Spleen (tissue), 11 donors: Measurements from ENCODE around the gene NTSR2. TPM values are rescaled to one million over a fixed set of nuclear protein-coding genes. Genes with fewer than 3 reads are reported as not detected.

Experiments used
- DNase-seq: peaks from one replicate; pipeline ENCODE4 v3.0.0-alpha.2; 2020
- H3K27ac ChIP-seq, 8 donors: fragments of 200-600 bp; sonication (generic) in 7 of 8; 1 replicate in 4 of 8; 2 replicates in 4 of 8; pipeline versions ENCODE4 v1.5.0 to v1.8.0; 2016 to 2021; ENCODE audit warnings: inconsistent platforms in 4 of 8, mild to moderate bottlenecking in 4 of 8, moderate library complexity in 1 of 8
- H3K27me3 ChIP-seq, 7 donors: fragments of 200-600 bp; sonication (generic) in 6 of 7; replicated peaks in 1 of 7; 1 replicate in 4 of 7; 2 replicates in 3 of 7; pipeline versions ENCODE4 v1.5.0 to v1.8.0; 2016 to 2021; ENCODE audit warnings: inconsistent platforms in 3 of 7, mild to moderate bottlenecking in 1 of 7
- H3K36me3 ChIP-seq, 6 donors: fragments of 200-600 bp; sonication (generic) in 5 of 6; 1 replicate in 4 of 6; 2 replicates in 2 of 6; pipeline versions ENCODE4 v1.5.0 to v1.8.0; 2016 to 2021; ENCODE audit warnings: inconsistent platforms in 2 of 6
- H3K4me1 ChIP-seq, 6 donors: fragments of 200-600 bp; sonication (generic) in 5 of 6; 1 replicate in 3 of 6; 2 replicates in 3 of 6; pipeline versions ENCODE4 v1.5.0 to v1.8.0; 2016 to 2021; ENCODE audit warnings: inconsistent platforms in 3 of 6
- H3K4me3 ChIP-seq, 8 donors: fragments of 200-600 bp; sonication (generic) in 7 of 8; 1 replicate in 4 of 8; 2 replicates in 4 of 8; pipeline versions ENCODE4 v1.5.0 to v1.8.0; 2016 to 2021; ENCODE audit warnings: inconsistent platforms in 4 of 8, mild to moderate bottlenecking in 4 of 8, moderate library complexity in 2 of 8
- H3K9me3 ChIP-seq, 8 donors: fragments of 200-600 bp; sonication (generic) in 7 of 8; 1 replicate in 4 of 8; 2 replicates in 4 of 8; pipeline versions ENCODE4 v1.5.0 to v1.8.0; 2016 to 2021; ENCODE audit warnings: inconsistent platforms in 4 of 8
- POLR2A ChIP-seq, 3 donors: fragments of 450-650 bp; IDR thresholded peaks; one replicate each; pipeline ENCODE4 v1.5.1; 2017; ENCODE audit warnings: antibody characterized with exemption in 3 of 3, mild to moderate bottlenecking in 1 of 3
- POLR2AphosphoS5 ChIP-seq, 3 donors: sonication (generic); formaldehyde crosslinking; IDR thresholded peaks; one replicate each; pipeline ENCODE4 v1.5.1; 2017; ENCODE audit warnings: antibody characterized with exemption in 3 of 3
- WGBS, 5 donors: extraction: QIAGEN DNeasy Blood & Tissue Kit in 3 of 5; methylation state at CpG; one replicate each; pipeline versions ENCODE4 v1.1.5 to v1.1.7; 2013 to 2018; 5-methylcytosine and 5-hydroxymethylcytosine counted together
- intact Hi-C: fragments of 100-400 bp; cut with DNase I; formaldehyde crosslinking; loops from one replicate; pipeline ENCODE4 v1.15.0; 2023; ENCODE audit warnings: low total_unique reads
- polyA plus RNA-seq, 3 donors: library from polyadenylated mRNA; stranded (reverse); fragments of 200-250 nt; gene quantifications; one replicate each; pipeline ENCODE4 v1.2.1, GENCODE V29; 2013
- total RNA-seq, 7 donors: library from RNA; depleted of rRNA in 3 of 7; stranded (reverse); fragments of >200 nt in 3 of 7; fragmentation: NEBNext Ultra II Directional in 4 of 7; extraction: Animal tissue kit (Norgen Biotek cat#: 25700) in 4 of 7; gene quantifications; one replicate each; pipeline versions ENCODE4 v1.1.0 to v1.2.1, GENCODE V29; 2016 to 2021
- TF ChIP-seq, protein P1 (sequence below), 11 experiments: fragments of 200-600 bp in 7 of 11; fragments of 450-650 bp in 4 of 11; sonication (generic) in 4 of 11; IDR thresholded peaks in 8 of 11; conservative IDR thresholded peaks in 3 of 11; 1 replicate in 7 of 11; 2 replicates in 4 of 11; pipeline versions ENCODE4 v1.4.0 to v1.8.0; 2016 to 2021; ENCODE audit warnings: antibody characterized with exemption in 11 of 11, inconsistent platforms in 4 of 11, mild to moderate bottlenecking in 1 of 11
- donor health status: healthy with polysubstance abuse.
- donor health status: DM: no; HTN: no; CAD: no; lungs with moderate emphysema.
- donor health status: DM: no; HTN: no; CAD: no.
- donor health status: Bipolar disorder and iron deficiency.
- donor health status: healthy.
- donor health status: DM: no; HTN: no; CAD: no.
- donor health status: DM: yes; HTN: yes; CAD: no.

Gene NTSR2
- total and polyA plus RNA-seq, 10 donors: not detected

DNA sequence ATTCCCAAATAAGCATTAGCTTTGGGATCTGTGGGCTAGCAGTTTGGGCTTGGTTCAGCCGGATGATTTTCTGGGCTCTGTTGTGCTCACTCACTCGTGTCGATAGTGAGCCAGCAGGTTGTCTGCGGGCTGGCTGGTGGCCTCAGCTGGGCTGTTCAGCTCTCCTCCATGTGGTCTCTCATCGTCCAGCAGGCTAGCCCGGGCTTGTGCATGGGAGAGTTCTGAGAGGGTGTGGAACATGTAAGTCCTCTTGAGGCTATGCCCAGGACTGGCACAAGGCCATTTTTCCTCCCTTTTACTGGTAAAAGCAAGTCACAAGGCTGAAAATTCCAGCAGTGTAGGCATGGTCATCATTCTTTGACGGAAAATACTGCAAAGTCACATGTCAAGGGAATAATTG is 38.5 kb downstream of the NTSR2 start:
- Histone ChIP-seq H3K4me3 (no peak overlapping the region), H3K9me3 (peaks cover 0 to 14% (median 10%) of the 10 kb centered on the region in 8 donors), H3K4me1 (no peaks in the 10 kb centered on the region), H3K36me3 (no peaks in the 10 kb centered on the region), H3K27me3 (no peaks in the 10 kb centered on the region), H3K27ac (no peak overlapping the region)
- 86 to 95% (median 91%) methylated on average over 7 of the region's 7 CpGs for WGBS, 5 donors
- TF ChIP-seq, protein P1, sequence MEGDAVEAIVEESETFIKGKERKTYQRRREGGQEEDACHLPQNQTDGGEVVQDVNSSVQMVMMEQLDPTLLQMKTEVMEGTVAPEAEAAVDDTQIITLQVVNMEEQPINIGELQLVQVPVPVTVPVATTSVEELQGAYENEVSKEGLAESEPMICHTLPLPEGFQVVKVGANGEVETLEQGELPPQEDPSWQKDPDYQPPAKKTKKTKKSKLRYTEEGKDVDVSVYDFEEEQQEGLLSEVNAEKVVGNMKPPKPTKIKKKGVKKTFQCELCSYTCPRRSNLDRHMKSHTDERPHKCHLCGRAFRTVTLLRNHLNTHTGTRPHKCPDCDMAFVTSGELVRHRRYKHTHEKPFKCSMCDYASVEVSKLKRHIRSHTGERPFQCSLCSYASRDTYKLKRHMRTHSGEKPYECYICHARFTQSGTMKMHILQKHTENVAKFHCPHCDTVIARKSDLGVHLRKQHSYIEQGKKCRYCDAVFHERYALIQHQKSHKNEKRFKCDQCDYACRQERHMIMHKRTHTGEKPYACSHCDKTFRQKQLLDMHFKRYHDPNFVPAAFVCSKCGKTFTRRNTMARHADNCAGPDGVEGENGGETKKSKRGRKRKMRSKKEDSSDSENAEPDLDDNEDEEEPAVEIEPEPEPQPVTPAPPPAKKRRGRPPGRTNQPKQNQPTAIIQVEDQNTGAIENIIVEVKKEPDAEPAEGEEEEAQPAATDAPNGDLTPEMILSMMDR (IDR thresholded peaks at IDR 0.05 in 8 of 11, conservative IDR thresholded peaks at IDR 0.05 in 3 of 11): no peak
- no peak for DNase-seq
- intact Hi-C loops: no loop called here

DNA sequence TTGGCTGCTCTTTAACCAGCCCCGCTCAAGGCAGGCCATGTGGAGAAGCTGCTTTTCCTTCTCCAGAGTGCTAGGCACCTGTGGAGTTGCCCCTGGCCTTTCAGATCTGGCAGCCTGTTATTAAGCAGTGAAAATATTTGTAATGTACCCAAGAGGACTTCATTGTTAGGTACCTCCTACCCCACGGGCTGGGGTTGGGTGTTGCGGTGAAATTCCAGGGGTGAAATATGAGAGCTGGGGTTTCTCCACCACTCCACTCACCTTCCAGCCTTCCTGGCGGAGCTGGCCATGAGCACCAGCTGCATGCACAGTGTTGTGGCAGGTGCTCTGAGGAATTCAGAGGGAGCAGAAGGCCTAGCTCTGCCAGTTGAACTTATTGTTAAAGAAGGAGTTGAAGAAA is 39.1 kb downstream of the NTSR2 start:
- WGBS, 5 donors: 88 to 97% (median 89%) methylated on average over 4 of the region's 4 CpGs
- no peak for DNase-seq
- TF ChIP-seq POLR2AphosphoS5 (IDR thresholded peaks at IDR 0.05): no peak
- TF ChIP-seq, protein P1 (IDR thresholded peaks at IDR 0.05 in 8 of 11, conservative IDR thresholded peaks at IDR 0.05 in 3 of 11): no peak
- no peak for TF ChIP-seq POLR2A (IDR thresholded peaks at IDR 0.05)
- Histone ChIP-seq H3K27me3 (no peaks in the 10 kb centered on the region), H3K4me1 (no peaks in the 10 kb centered on the region), H3K4me3 (no peak overlapping the region), H3K36me3 (no peaks in the 10 kb centered on the region), H3K9me3 (peaks cover 0 to 14% (median 10%) of the 10 kb centered on the region in 8 donors), H3K27ac (no peak overlapping the region)
- intact Hi-C loops: no loop called here

DNA sequence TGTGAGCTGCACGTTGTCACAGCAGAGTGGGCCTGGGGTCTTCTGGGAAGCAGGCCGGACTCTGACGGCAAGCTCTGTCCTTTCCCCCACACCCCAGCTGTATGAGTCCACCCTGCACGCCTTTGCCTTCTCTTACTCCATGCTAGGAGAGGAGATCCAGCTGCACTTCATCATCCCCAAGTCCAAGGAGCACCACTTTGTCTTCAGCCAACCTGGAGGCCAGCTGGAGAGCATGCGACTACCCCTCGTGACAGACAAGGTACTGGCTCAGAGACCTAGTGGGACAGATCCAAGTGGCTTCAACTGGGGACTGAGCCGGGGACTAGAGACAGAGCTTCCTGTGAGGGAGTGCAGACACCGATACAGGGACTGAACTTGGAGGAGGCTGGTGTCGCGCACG is 40.1 kb downstream of the NTSR2 start:
- TF ChIP-seq POLR2A (IDR thresholded peaks at IDR 0.05) (no peak), POLR2AphosphoS5 (IDR thresholded peaks at IDR 0.05) (no peak)
- TF ChIP-seq, protein P1 (IDR thresholded peaks at IDR 0.05 in 8 of 11, conservative IDR thresholded peaks at IDR 0.05 in 3 of 11): no peak
- no peak for DNase-seq
- 75 to 89% (median 84%) methylated on average over 11 of the region's 11 CpGs for WGBS, 5 donors
- no peak overlapping the region for H3K4me3 ChIP-seq
- H3K36me3 ChIP-seq: no peaks in the 10 kb centered on the region
- peaks cover 0 to 14% (median 10%) of the 10 kb centered on the region in 8 donors for H3K9me3 ChIP-seq
- H3K27me3 ChIP-seq: no peaks in the 10 kb centered on the region
- no peak overlapping the region for H3K27ac ChIP-seq
- no peaks in the 10 kb centered on the region for H3K4me1 ChIP-seq
- intact Hi-C loops: no loop called here

DNA sequence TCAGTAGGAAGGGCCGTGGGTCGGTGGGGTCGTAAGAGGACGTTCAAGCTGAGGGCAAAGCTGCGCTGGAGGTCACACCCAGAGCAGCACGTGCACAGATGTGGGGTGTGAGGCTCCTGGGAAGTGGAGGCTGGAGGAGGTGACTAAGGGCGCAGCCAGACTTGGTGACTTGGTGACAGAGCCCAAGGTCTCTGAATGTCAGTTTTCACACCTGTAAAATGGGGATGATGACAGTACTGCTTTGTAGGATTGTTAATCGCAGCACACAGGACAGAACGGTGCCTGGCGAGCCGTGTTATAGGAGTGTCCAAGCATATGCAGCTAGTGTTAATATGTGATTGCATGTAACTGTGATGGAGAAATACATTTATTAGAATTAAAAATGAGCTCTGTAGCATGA is 40.8 kb downstream of the NTSR2 start:
- no peaks in the 10 kb centered on the region for H3K36me3 ChIP-seq
- 86 to 89% (median 87%) methylated on average over 11 of the region's 11 CpGs for WGBS, 5 donors
- intact Hi-C loops: no loop called here
- TF ChIP-seq, protein P1 (IDR thresholded peaks at IDR 0.05 in 8 of 11, conservative IDR thresholded peaks at IDR 0.05 in 3 of 11): no peak
- no peak for TF ChIP-seq POLR2AphosphoS5 (IDR thresholded peaks at IDR 0.05)
- TF ChIP-seq POLR2A (IDR thresholded peaks at IDR 0.05): no peak
- H3K9me3 ChIP-seq: peaks cover 0 to 14% (median 10%) of the 10 kb centered on the region in 8 donors
- H3K4me1 ChIP-seq: no peaks in the 10 kb centered on the region
- DNase-seq: no peak
- H3K27ac ChIP-seq: no peak overlapping the region
- H3K4me3 ChIP-seq: no peak overlapping the region
- H3K27me3 ChIP-seq: no peaks in the 10 kb centered on the region
